HepG2 (cell line): Measurements from ENCODE around the gene PRRT1. TPM values are rescaled to one million over a fixed set of nuclear protein-coding genes. Genes with fewer than 3 reads are reported as not detected.

Experiments
- AGO2 ChIP-seq: fragments of 200-400 bp; formaldehyde crosslinking; optimal IDR thresholded peaks from 2 replicates; pipeline ENCODE3; 2017; ENCODE audit warnings: mild to moderate bottlenecking, low read depth, low read length, moderate library complexity
- ARID4A ChIP-seq: sonication (generic); formaldehyde crosslinking; IDR thresholded peaks from 2 replicates; pipeline ENCODE4 v1.5.0; 2020; ENCODE audit warnings: mild to moderate bottlenecking, missing genetic modification reagents, borderline replicate concordance
- ARID5B ChIP-seq: IDR thresholded peaks from 2 replicates; pipeline ENCODE4 v1.4.0; 2020; ENCODE audit warnings: mild to moderate bottlenecking, missing genetic modification reagents
- ARNT2 ChIP-seq: sonication (generic); formaldehyde crosslinking; IDR thresholded peaks from 2 replicates; pipeline ENCODE4 v1.8.0; 2022; ENCODE audit warnings: mild to moderate bottlenecking, low read depth, missing genetic modification reagents, moderate library complexity
- PATZ1 ChIP-seq: sonication (generic); formaldehyde crosslinking; IDR thresholded peaks from 2 replicates; pipeline ENCODE4 v1.4.0; 2020; ENCODE audit warnings: missing genetic modification reagents
- SAP130 ChIP-seq: IDR thresholded peaks from 2 replicates; pipeline ENCODE4 v1.6.1; 2016; ENCODE audit warnings: low read depth
- ZBTB20 ChIP-seq: sonication (generic); formaldehyde crosslinking; IDR thresholded peaks from 2 replicates; pipeline ENCODE4 v1.8.1; 2023; ENCODE audit warnings: missing genetic modification reagents, low read depth, mild to moderate bottlenecking, borderline replicate concordance
- ZFP1 ChIP-seq: IDR thresholded peaks from 2 replicates; pipeline ENCODE4 v1.6.1; 2016
- ZNF281 ChIP-seq: sonication (generic); formaldehyde crosslinking; IDR thresholded peaks from 2 replicates; pipeline ENCODE4 v1.4.0; 2020; ENCODE audit warnings: missing genetic modification reagents, borderline replicate concordance
- ZNF3 ChIP-seq: IDR thresholded peaks from 2 replicates; pipeline ENCODE4 v1.7.0; 2017; ENCODE audit warnings: inconsistent platforms
- ZNF691 ChIP-seq: sonication (generic); formaldehyde crosslinking; IDR thresholded peaks from 2 replicates; pipeline ENCODE4 v1.4.0; 2020; ENCODE audit warnings: missing genetic modification reagents, low read depth, mild to moderate bottlenecking, borderline replicate concordance
- polyA plus RNA-seq, 8 experiments: library from polyadenylated mRNA; depleted of rRNA in 3 of 8; stranded (reverse) in 7 of 8; unstranded in 1 of 8; fragments of >200 nt; fragmentation: Illumina TruSeq in 4 of 8; extraction: Trizol in 4 of 8; gene quantifications; 2 replicates each; pipeline versions ENCODE4 v1.2.1 to v1.2.3, GENCODE V29; 2011 to 2016; ENCODE audit warnings: low read depth in 4 of 8, missing spikeins in 1 of 8, mixed read lengths in 1 of 8; ENCODE audit not compliant: insufficient read depth in 1 of 8
- total RNA-seq, 5 experiments: library from RNA; depleted of rRNA; stranded (reverse); fragments of >200 nt; fragmentation: Illumina TruSeq; extraction: Trizol; gene quantifications; 2 replicates each; pipeline ENCODE4 v1.2.3, GENCODE V29; 2016; ENCODE audit warnings: low read depth in 1 of 5
- TF ChIP-seq, protein P1 (sequence below): IDR thresholded peaks from 2 replicates; pipeline ENCODE4 v1.6.1; 2018; ENCODE audit warnings: missing genetic modification reagents

Gene PRRT1
- total and polyA plus RNA-seq, 2 of the 13 experiments (the other 11 are each of a cell fraction or from before 2014, with no cell fraction given) = 0.64 to 1.4 TPM

DNA sequence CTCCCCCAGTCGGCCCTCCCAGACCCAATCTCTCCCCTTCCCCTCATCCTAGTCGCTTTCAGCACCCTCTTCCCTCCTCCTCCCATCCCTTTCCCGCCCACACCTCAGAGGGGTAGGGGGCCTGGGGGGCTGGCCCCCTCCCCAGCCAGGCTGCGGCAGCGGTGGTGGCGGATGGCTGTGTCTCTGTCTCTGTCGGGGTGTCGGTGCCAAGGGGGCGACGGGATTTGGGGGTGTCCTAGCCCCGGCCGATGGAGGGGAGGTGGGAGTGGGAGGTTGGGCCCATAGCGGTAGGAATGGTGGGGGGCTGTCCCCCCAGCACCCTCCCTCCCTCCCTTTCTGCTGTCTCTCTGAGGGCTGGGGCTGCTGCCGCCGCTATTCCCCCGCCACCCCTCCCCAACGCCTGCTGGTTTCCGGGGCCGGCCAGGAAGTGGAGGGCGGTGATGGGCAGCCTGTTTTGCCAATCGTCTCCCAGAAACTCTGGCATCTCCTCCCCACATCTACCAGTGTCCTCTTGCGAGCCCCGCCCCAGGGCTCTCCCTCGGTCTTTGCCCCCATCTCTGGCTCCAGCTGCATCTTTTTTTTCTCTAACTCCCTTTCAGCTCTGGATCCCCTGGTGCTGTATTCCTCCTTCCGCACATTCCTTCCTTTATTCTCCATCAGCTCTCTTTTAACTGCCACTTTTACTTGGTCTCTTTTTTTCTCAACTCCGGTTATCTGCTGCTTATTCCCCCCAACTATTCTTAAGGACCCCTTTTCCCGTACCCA lies 24.2 kb upstream of the PRRT1 start, which contains the start of gene AGPAT1 (continued):
- TF ChIP-seq ARID4A = peak; percentile 85; the same call in 1 of the 2 replicates
- TF ChIP-seq, protein P1, sequence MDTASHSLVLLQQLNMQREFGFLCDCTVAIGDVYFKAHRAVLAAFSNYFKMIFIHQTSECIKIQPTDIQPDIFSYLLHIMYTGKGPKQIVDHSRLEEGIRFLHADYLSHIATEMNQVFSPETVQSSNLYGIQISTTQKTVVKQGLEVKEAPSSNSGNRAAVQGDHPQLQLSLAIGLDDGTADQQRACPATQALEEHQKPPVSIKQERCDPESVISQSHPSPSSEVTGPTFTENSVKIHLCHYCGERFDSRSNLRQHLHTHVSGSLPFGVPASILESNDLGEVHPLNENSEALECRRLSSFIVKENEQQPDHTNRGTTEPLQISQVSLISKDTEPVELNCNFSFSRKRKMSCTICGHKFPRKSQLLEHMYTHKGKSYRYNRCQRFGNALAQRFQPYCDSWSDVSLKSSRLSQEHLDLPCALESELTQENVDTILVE (CRISPR knock-in tag) = peak; percentile 3; the same call in 1 of the 2 replicates
- peak; percentile 85; the same call in 1 of the 2 replicates for TF ChIP-seq ZBTB20 (CRISPR knock-in tag)
- TF ChIP-seq ZFP1 (CRISPR knock-in tag) = peak; percentile 24; the same call in 1 of the 2 replicates
- TF ChIP-seq ZNF281 = peak; percentile 24; the same call in 1 of the 2 replicates
- TF ChIP-seq ZNF691 = peak; percentile 55; the same call in 1 of the 2 replicates
- peak; percentile 65; the same call in 1 of the 2 replicates for TF ChIP-seq SAP130 (CRISPR knock-in tag)
- TF ChIP-seq PATZ1 (CRISPR knock-in tag) = peak; percentile 90
- TF ChIP-seq AGO2 = peak; percentile 89
- TF ChIP-seq ZNF3 (CRISPR knock-in tag) = no peak
- 0 out of 2 replicates have a peak, but pooled peaks have one; percentile 22 for TF ChIP-seq ARID5B (CRISPR knock-in tag)
- TF ChIP-seq ARNT2 (CRISPR knock-in tag) = peak; percentile 81
